HG03457 (cell line): ENCODE results near the gene ZCCHC14.
"Not testable (repeated sequence)": the region's sequence is repeated elsewhere in the genome, so short reads cannot be mapped to it uniquely, and the experiment has no call there.

Source experiments
- ATAC-seq: cut with Tn5 transposase; IDR thresholded peaks from one replicate; pipeline ENCODE4 v1.9.1; 2021; ENCODE audit warnings: moderate number of reproducible peaks; ENCODE audit not compliant: unreplicated experiment

ZCCHC14 gene

GRCh38 chr16:87525352-87525751 lies 32.5 kb upstream of the ZCCHC14 start:
- ATAC-seq = no peak

GRCh38 chr16:87524407-87524806 lies 31.6 kb upstream of the ZCCHC14 start:
- ATAC-seq = no peak

- ATAC-seq = not testable (repeated sequence)
These were observed 30.8 kb upstream of the ZCCHC14 start for GRCh38 chr16:87523605-87524004.

- ATAC-seq = not testable (repeated sequence)
These were observed 28.9 kb upstream of the ZCCHC14 start for GRCh38 chr16:87521764-87522163.

GRCh38 chr16:87519170-87519569 lies 26.3 kb upstream of the ZCCHC14 start:
- not testable (repeated sequence) for ATAC-seq

GRCh38 chr16:87518430-87519051 lies 25.7 kb upstream of the ZCCHC14 start:
- ATAC-seq = not testable (repeated sequence)

GRCh38 chr16:87517610-87518429 lies 25.0 kb upstream of the ZCCHC14 start:
- ATAC-seq = not testable (repeated sequence)

- no peak for ATAC-seq
These were observed 23.5 kb upstream of the ZCCHC14 start for GRCh38 chr16:87516361-87516760.

GRCh38 chr16:87515475-87516330 lies 22.9 kb upstream of the ZCCHC14 start:
- ATAC-seq = no peak

- not testable (repeated sequence) for ATAC-seq
These were observed 17.0 kb upstream of the ZCCHC14 start for GRCh38 chr16:87509778-87510177.

- no peak for ATAC-seq
These were observed 14.7 kb upstream of the ZCCHC14 start for GRCh38 chr16:87507351-87508069.

GRCh38 chr16:87506423-87507350 lies 13.9 kb upstream of the ZCCHC14 start:
- no peak for ATAC-seq

GRCh38 chr16:87505834-87506233 lies 13.0 kb upstream of the ZCCHC14 start:
- ATAC-seq = no peak

- ATAC-seq = not testable (repeated sequence)
These were observed 10.6 kb upstream of the ZCCHC14 start for GRCh38 chr16:87503232-87503937.

- ATAC-seq = no peak
These were observed 9.6 kb upstream of the ZCCHC14 start for GRCh38 chr16:87502308-87502969.

- no peak for ATAC-seq
These were observed 8.3 kb upstream of the ZCCHC14 start for GRCh38 chr16:87501117-87501516.

GRCh38 chr16:87499189-87499486 lies 6.3 kb upstream of the ZCCHC14 start:
- no peak for ATAC-seq

GRCh38 chr16:87498324-87499188 lies 5.7 kb upstream of the ZCCHC14 start:
- ATAC-seq = no peak
